Left ventricle myocardium inferior (tissue), 1 donor: ENCODE results near the gene TTLL6. TPM values are rescaled to one million over a fixed set of nuclear protein-coding genes. Genes with fewer than 3 reads are reported as not detected.

ENCODE experiments used
- DNase-seq: peaks from one replicate; pipeline ENCODE4 v3.0.0-alpha.2; 2020
- H3K27ac ChIP-seq: fragments of 200-600 bp; replicated peaks from 2 replicates; pipeline ENCODE4 v1.8.0; 2021
- H3K27me3 ChIP-seq: fragments of 200-600 bp; 2 replicates; pipeline ENCODE4 v1.8.0; 2021; ENCODE audit warnings: low read depth
- H3K36me3 ChIP-seq: fragments of 200-600 bp; 2 replicates; pipeline ENCODE4 v1.8.0; 2021
- H3K4me1 ChIP-seq: fragments of 200-600 bp; 2 replicates; pipeline ENCODE4 v1.8.0; 2021
- H3K4me3 ChIP-seq: fragments of 200-600 bp; 2 replicates; pipeline ENCODE4 v1.8.0; 2021; ENCODE audit warnings: mild to moderate bottlenecking, moderate library complexity
- H3K9me3 ChIP-seq: fragments of 200-600 bp; replicated peaks from 2 replicates; pipeline ENCODE4 v1.8.0; 2021
- intact Hi-C: fragments of 100-400 bp; cut with micrococcal nuclease; formaldehyde crosslinking; loops from one replicate; pipeline ENCODE4 v1.11.0; 2022
- total RNA-seq: library from RNA; stranded (reverse); fragmentation: NEBNext Ultra II Directional; extraction: Animal tissue kit (Norgen Biotek cat#: 25700); gene quantifications from one replicate; pipeline ENCODE4 v1.2.1, GENCODE V29; 2021
- TF ChIP-seq, protein P1 (sequence below): fragments of 200-600 bp; IDR thresholded peaks from 2 replicates; pipeline ENCODE4 v1.8.0; 2021; ENCODE audit warnings: antibody characterized with exemption, mild to moderate bottlenecking, borderline replicate concordance
- donor health status: DM: no; HTN: yes; CAD: no; lungs with severe emphysema.

The TTLL6 gene
- total RNA-seq, 1 donor from 2014 or later = not detected

DNA sequence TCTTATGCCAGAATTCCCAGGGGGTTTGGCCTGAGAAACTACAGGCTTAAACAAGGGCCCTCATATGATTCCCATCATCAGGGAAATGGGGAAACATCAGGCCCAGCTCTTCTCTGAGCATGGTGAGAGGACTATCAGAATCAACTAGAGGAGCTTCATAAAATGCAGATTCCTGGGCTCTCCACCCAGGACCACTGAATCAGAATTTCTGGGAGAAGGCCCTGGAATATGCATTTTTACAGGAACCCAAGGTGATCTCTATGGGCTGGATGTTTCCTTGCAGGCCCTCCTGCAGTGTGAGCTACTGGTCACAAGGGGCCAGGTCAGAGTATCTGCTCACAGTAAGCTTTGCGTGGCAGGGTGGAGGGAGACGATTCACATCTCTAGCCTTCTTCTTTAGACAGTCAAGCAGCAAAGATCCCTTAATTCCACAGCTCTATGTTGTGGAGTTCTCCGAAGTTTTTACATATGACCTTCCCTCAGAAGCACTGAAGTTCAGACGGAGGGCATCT, 49.7 kb downstream of the TTLL6 start:
- intact Hi-C loops = no loop called here
- Histone ChIP-seq H3K36me3 (no peaks in the 10 kb centered on the region), H3K4me3 (no peak overlapping the region), H3K9me3 (no peaks in the 10 kb centered on the region), H3K4me1 (no peaks in the 10 kb centered on the region), H3K27ac (no peak overlapping the region), H3K27me3 (peaks cover 98% of the 10 kb centered on the region)
- TF ChIP-seq, protein P1, sequence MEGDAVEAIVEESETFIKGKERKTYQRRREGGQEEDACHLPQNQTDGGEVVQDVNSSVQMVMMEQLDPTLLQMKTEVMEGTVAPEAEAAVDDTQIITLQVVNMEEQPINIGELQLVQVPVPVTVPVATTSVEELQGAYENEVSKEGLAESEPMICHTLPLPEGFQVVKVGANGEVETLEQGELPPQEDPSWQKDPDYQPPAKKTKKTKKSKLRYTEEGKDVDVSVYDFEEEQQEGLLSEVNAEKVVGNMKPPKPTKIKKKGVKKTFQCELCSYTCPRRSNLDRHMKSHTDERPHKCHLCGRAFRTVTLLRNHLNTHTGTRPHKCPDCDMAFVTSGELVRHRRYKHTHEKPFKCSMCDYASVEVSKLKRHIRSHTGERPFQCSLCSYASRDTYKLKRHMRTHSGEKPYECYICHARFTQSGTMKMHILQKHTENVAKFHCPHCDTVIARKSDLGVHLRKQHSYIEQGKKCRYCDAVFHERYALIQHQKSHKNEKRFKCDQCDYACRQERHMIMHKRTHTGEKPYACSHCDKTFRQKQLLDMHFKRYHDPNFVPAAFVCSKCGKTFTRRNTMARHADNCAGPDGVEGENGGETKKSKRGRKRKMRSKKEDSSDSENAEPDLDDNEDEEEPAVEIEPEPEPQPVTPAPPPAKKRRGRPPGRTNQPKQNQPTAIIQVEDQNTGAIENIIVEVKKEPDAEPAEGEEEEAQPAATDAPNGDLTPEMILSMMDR = no peak
- no peak for DNase-seq

DNA sequence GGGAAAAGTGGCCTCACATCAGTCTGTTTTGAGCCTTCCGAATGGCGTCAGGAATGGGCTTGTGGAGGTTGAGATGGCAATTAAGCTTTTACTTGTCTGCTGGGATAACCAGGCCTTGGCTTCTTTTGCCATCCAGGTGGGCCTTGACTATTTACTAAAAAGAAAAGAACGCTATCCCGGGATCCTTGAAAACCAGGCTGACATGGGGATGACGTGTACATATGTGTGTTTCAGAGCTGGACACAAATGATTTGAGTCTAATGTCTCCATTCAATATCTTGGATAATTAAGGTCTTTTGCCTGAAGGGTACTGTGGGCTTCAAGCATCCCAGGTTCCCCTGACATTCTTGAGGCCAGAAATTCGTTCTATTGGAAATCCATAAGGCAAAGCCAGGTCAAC, 55.9 kb downstream of the TTLL6 start:
- TF ChIP-seq, protein P1 = no peak
- no peak overlapping the region for H3K27ac ChIP-seq
- H3K4me3 ChIP-seq = no peak overlapping the region
- H3K4me1 ChIP-seq = no peaks in the 10 kb centered on the region
- H3K27me3 ChIP-seq = peaks cover 100% of the 10 kb centered on the region
- no peaks in the 10 kb centered on the region for H3K36me3 ChIP-seq
- H3K9me3 ChIP-seq = no peaks in the 10 kb centered on the region
- intact Hi-C loops = no loop called here
- no peak for DNase-seq

DNA sequence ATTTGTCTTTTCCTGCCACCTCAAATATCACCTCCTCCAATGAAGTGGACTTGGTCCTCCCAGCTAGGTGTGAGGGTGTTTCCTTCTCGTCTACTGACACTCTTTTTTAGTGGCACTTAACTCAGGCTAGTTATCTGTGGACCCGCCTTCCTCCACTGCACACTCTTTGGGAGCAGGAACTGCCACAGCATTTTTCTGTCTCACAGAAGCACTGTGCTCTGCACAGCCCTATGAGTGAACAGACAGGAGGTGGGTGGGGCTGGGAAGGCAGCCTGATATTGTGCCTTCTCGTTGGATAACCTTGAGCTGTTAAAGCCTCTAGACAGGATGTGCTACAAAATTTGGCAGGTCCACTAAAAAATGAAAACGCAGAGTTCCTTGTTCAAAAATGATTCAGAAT, 56.6 kb downstream of the TTLL6 start:
- H3K27me3 ChIP-seq = peaks cover 100% of the 10 kb centered on the region

DNA sequence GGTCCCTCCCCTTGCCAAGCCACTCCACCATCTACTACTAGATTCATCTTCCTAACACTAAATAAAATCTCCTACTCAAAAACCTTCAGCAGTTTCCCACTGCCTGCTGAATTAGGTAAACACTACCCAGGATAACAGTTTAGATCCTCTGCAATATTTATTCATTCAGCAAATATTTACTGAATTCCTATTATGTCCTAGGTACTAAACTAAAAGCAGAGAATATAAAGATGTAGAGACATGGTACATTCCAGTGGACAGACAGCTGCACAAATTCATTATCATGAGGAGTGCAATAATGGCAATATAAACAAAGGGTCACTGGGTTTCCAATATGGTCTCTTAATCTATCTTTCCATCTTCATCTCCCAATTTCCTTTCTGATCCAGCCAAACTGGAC, 57.7 kb downstream of the TTLL6 start:
- H3K27ac ChIP-seq = no peak overlapping the region
- TF ChIP-seq, protein P1 = no peak
- H3K36me3 ChIP-seq = no peaks in the 10 kb centered on the region
- peaks cover 100% of the 10 kb centered on the region for H3K27me3 ChIP-seq
- no peak overlapping the region for H3K4me3 ChIP-seq
- H3K4me1 ChIP-seq = peaks cover 11% of the 10 kb centered on the region
- intact Hi-C loops = no loop called here
- DNase-seq = no peak
- H3K9me3 ChIP-seq = no peaks in the 10 kb centered on the region

More for the DNA sequence above, 56.6 kb downstream of the TTLL6 start:
- no peaks in the 10 kb centered on the region for H3K9me3 ChIP-seq
- intact Hi-C loops = no loop called here
- peaks cover under 1% of the 10 kb centered on the region for H3K4me1 ChIP-seq
- no peak overlapping the region for H3K4me3 ChIP-seq
- no peaks in the 10 kb centered on the region for H3K36me3 ChIP-seq
- H3K27ac ChIP-seq = no peak overlapping the region
- TF ChIP-seq, protein P1 = no peak
- DNase-seq = no peak

DNA sequence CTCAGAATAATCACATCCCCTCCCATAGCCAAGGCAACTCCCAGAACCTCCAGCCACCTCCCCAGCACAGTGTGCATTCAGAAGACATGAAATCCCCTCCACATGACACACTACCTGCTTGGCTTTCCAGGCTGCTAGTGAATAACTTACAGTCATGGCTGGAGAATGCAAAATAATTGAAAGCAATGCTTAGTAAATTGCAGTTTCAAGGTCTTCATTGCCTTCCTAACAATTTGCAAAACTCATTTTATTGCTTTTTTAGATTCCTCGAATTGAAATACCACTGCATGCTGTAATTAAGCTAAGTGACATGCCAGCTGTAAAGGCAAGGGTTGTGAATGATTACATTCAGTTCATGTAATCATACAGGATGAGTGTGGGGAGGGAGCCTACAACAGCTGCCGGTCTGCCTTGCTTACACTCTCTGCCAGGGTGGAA, 59.5 kb downstream of the TTLL6 start:
- DNase-seq = no peak
- no peaks in the 10 kb centered on the region for H3K9me3 ChIP-seq
- TF ChIP-seq, protein P1 = no peak
- no peak overlapping the region for H3K4me3 ChIP-seq
- peaks cover 19% of the 10 kb centered on the region for H3K4me1 ChIP-seq
- H3K27me3 ChIP-seq = peaks cover 100% of the 10 kb centered on the region
- no peaks in the 10 kb centered on the region for H3K36me3 ChIP-seq
- intact Hi-C loops = no loop called here
- no peak overlapping the region for H3K27ac ChIP-seq
